Activated T-helper 2 cell treated with anti-CD3 and anti-CD28 coated beads, Interferon-gamma antibody, Interleukin-2, Interleukin-4, amounts not matched to agents 10 μg/mL and 5 μg/mL and 100 μg/mL, durations not matched to agents 14 hours and 24 hours and 36 hours (primary cell): ENCODE data around the gene RAPGEF2. TPM values are rescaled to one million over a fixed set of nuclear protein-coding genes. Genes with fewer than 3 reads are reported as not detected.

Experiments used
- DNase-seq: peaks from one replicate; pipeline ENCODE4 v3.0.0; 2021; ENCODE audit warnings: low spot score
- H3K27ac Mint-ChIP-seq: one replicate; pipeline ENCODE4 v1.8.0; 2021; ENCODE audit warnings: mixed read lengths
- H3K27me3 Mint-ChIP-seq: one replicate; pipeline ENCODE4 v1.8.0; 2021; ENCODE audit warnings: low read depth, mixed read lengths
- H3K36me3 Mint-ChIP-seq: one replicate; pipeline ENCODE4 v1.8.0; 2021; ENCODE audit warnings: low read depth, mixed read lengths
- H3K4me1 Mint-ChIP-seq: one replicate; pipeline ENCODE4 v1.8.0; 2021; ENCODE audit warnings: low read depth, mixed read lengths
- H3K4me3 Mint-ChIP-seq: one replicate; pipeline ENCODE4 v1.8.0; 2021; ENCODE audit warnings: low read depth, mild to moderate bottlenecking, moderate library complexity, mixed read lengths
- H3K9me3 Mint-ChIP-seq: one replicate; pipeline ENCODE4 v1.8.0; 2021; ENCODE audit warnings: mixed read lengths
- intact Hi-C: fragments of 100-400 bp; cut with micrococcal nuclease; formaldehyde crosslinking; loops from one replicate; pipeline ENCODE4 v1.15.1; 2023
- total RNA-seq: library from RNA; stranded (reverse); gene quantifications from 2 replicates; pipeline ENCODE4 v1.2.3, GENCODE V29; 2022

The RAPGEF2 gene
- total RNA-seq, 1 donor from 2014 or later, result 17.0 TPM

- peaks cover 3% of the 10 kb centered on the region for H3K27me3 Mint-ChIP-seq
- no peak overlapping the region for H3K4me3 Mint-ChIP-seq
- no peaks in the 10 kb centered on the region for H3K9me3 Mint-ChIP-seq
- peaks cover 9% of the 10 kb centered on the region for H3K4me1 Mint-ChIP-seq
- no peak for DNase-seq
- H3K36me3 Mint-ChIP-seq, result no peaks in the 10 kb centered on the region
- intact Hi-C loops, result no loop called here
- no peak overlapping the region for H3K27ac Mint-ChIP-seq
Measured at GRCh38 chr4:159126716-159127115, 23.8 kb downstream of the RAPGEF2 start.

GRCh38 chr4:159127745-159128518, 25.1 kb downstream of the RAPGEF2 start:
- intact Hi-C loops, result no loop called here

GRCh38 chr4:159129814-159130550, 27.1 kb downstream of the RAPGEF2 start:
- no peak for DNase-seq
- no peak overlapping the region for H3K27ac Mint-ChIP-seq
- intact Hi-C loops, result no loop called here
- no peaks in the 10 kb centered on the region for H3K9me3 Mint-ChIP-seq
- H3K4me1 Mint-ChIP-seq, result peaks cover 9% of the 10 kb centered on the region
- no peaks in the 10 kb centered on the region for H3K36me3 Mint-ChIP-seq
- peaks cover 1% of the 10 kb centered on the region for H3K27me3 Mint-ChIP-seq
- H3K4me3 Mint-ChIP-seq, result no peak overlapping the region

More at GRCh38 chr4:159127745-159128518, 25.1 kb downstream of the RAPGEF2 start:
- H3K9me3 Mint-ChIP-seq, result no peaks in the 10 kb centered on the region
- H3K27ac Mint-ChIP-seq, result no peak overlapping the region
- peaks cover 3% of the 10 kb centered on the region for H3K27me3 Mint-ChIP-seq
- H3K36me3 Mint-ChIP-seq, result no peaks in the 10 kb centered on the region
- H3K4me1 Mint-ChIP-seq, result peaks cover 9% of the 10 kb centered on the region
- no peak overlapping the region for H3K4me3 Mint-ChIP-seq
- DNase-seq, result no peak

GRCh38 chr4:159131564-159131963, 28.7 kb downstream of the RAPGEF2 start:
- intact Hi-C loops, result no loop called here
- Mint-ChIP-seq H3K27me3 (peaks cover under 1% of the 10 kb centered on the region), H3K9me3 (no peaks in the 10 kb centered on the region), H3K27ac (no peak overlapping the region), H3K4me3 (no peak overlapping the region), H3K36me3 (no peaks in the 10 kb centered on the region), H3K4me1 (peaks cover 6% of the 10 kb centered on the region)
- no peak for DNase-seq

GRCh38 chr4:159134429-159134828, 31.6 kb downstream of the RAPGEF2 start:
- DNase-seq, result no peak

GRCh38 chr4:159137176-159137575, 34.3 kb downstream of the RAPGEF2 start:
- Mint-ChIP-seq H3K4me1 (peaks cover 4% of the 10 kb centered on the region), H3K4me3 (no peak overlapping the region), H3K36me3 (no peaks in the 10 kb centered on the region), H3K9me3 (no peaks in the 10 kb centered on the region), H3K27ac (no peak overlapping the region), H3K27me3 (peaks cover 2% of the 10 kb centered on the region)
- intact Hi-C loops, result no loop called here
- no peak for DNase-seq

More at GRCh38 chr4:159134429-159134828, 31.6 kb downstream of the RAPGEF2 start:
- Mint-ChIP-seq H3K4me3 (no peak overlapping the region), H3K36me3 (no peaks in the 10 kb centered on the region), H3K27ac (no peak overlapping the region), H3K9me3 (no peaks in the 10 kb centered on the region), H3K4me1 (peaks cover 4% of the 10 kb centered on the region), H3K27me3 (no peaks in the 10 kb centered on the region)
- intact Hi-C loops, result no loop called here

- H3K27ac Mint-ChIP-seq, result no peak overlapping the region
Measured at GRCh38 chr4:159138436-159138835, 35.6 kb downstream of the RAPGEF2 start.

GRCh38 chr4:159141193-159141592, 38.3 kb downstream of the RAPGEF2 start:
- Mint-ChIP-seq H3K4me1 (peaks cover 4% of the 10 kb centered on the region), H3K9me3 (no peaks in the 10 kb centered on the region), H3K27me3 (peaks cover 2% of the 10 kb centered on the region), H3K4me3 (no peak overlapping the region), H3K36me3 (no peaks in the 10 kb centered on the region), H3K27ac (no peak overlapping the region)
- intact Hi-C loops, result no loop called here
- DNase-seq, result no peak

More at GRCh38 chr4:159138436-159138835, 35.6 kb downstream of the RAPGEF2 start:
- Mint-ChIP-seq H3K4me1 (peaks cover 4% of the 10 kb centered on the region), H3K4me3 (no peak overlapping the region), H3K27me3 (peaks cover 2% of the 10 kb centered on the region), H3K36me3 (no peaks in the 10 kb centered on the region), H3K9me3 (no peaks in the 10 kb centered on the region)
- intact Hi-C loops, result no loop called here
- no peak for DNase-seq

- H3K27ac Mint-ChIP-seq, result no peak overlapping the region
- H3K36me3 Mint-ChIP-seq, result no peaks in the 10 kb centered on the region
- no peak for DNase-seq
- H3K4me3 Mint-ChIP-seq, result no peak overlapping the region
- peaks cover 4% of the 10 kb centered on the region for H3K4me1 Mint-ChIP-seq
- peaks cover 2% of the 10 kb centered on the region for H3K27me3 Mint-ChIP-seq
- intact Hi-C loops, result no loop called here
- no peaks in the 10 kb centered on the region for H3K9me3 Mint-ChIP-seq
Measured at GRCh38 chr4:159142241-159142640, 39.4 kb downstream of the RAPGEF2 start.

- Mint-ChIP-seq H3K4me3 (no peak overlapping the region), H3K9me3 (no peaks in the 10 kb centered on the region), H3K4me1 (peaks cover 4% of the 10 kb centered on the region), H3K36me3 (no peaks in the 10 kb centered on the region), H3K27me3 (peaks cover 2% of the 10 kb centered on the region), H3K27ac (no peak overlapping the region)
- no peak for DNase-seq
- intact Hi-C loops, result no loop called here
Measured at GRCh38 chr4:159142681-159143384, 40.0 kb downstream of the RAPGEF2 start.

GRCh38 chr4:159143687-159144086, 40.8 kb downstream of the RAPGEF2 start:
- no peak overlapping the region for H3K4me3 Mint-ChIP-seq
- H3K4me1 Mint-ChIP-seq, result peaks cover 4% of the 10 kb centered on the region
- H3K27me3 Mint-ChIP-seq, result peaks cover 2% of the 10 kb centered on the region
- intact Hi-C loops, result no loop called here
- no peak overlapping the region for H3K27ac Mint-ChIP-seq
- no peaks in the 10 kb centered on the region for H3K36me3 Mint-ChIP-seq
- no peaks in the 10 kb centered on the region for H3K9me3 Mint-ChIP-seq
- DNase-seq, result no peak

- no peaks in the 10 kb centered on the region for H3K9me3 Mint-ChIP-seq
- DNase-seq, result no peak
- no peaks in the 10 kb centered on the region for H3K36me3 Mint-ChIP-seq
- H3K4me3 Mint-ChIP-seq, result no peak overlapping the region
- no peaks in the 10 kb centered on the region for H3K4me1 Mint-ChIP-seq
- H3K27ac Mint-ChIP-seq, result no peak overlapping the region
- intact Hi-C loops, result no loop called here
- peaks cover 2% of the 10 kb centered on the region for H3K27me3 Mint-ChIP-seq
Measured at GRCh38 chr4:159144112-159144694, 41.3 kb downstream of the RAPGEF2 start.
